H9 (cell line): Measurements from ENCODE around the gene MYLK. TPM values are rescaled to one million over a fixed set of nuclear protein-coding genes. Genes with fewer than 3 reads are reported as not detected.

Experiments
- DNase-seq: peaks from one replicate; pipeline ENCODE4 v3.0.0-alpha.2; 2017
- H2AFZ ChIP-seq: one replicate; pipeline ENCODE4 v1.6.1; 2013; ENCODE audit warnings: mild to moderate bottlenecking, low read length, control low read depth, moderate library complexity
- H2AK5ac ChIP-seq: 2 replicates; pipeline ENCODE4 v1.6.1; 2013; ENCODE audit warnings: low read length, control low read depth, mixed read lengths; ENCODE audit not compliant: insufficient read length
- H2BK120ac ChIP-seq: one replicate; pipeline ENCODE4 v1.6.1; 2013; ENCODE audit warnings: low read depth, mild to moderate bottlenecking, low read length, control low read depth, inconsistent platforms; ENCODE audit not compliant: poor library complexity, severe bottlenecking
- H2BK12ac ChIP-seq: 2 replicates; pipeline ENCODE4 v1.6.1; 2013; ENCODE audit warnings: low read length, control low read depth, mixed read lengths, low read depth; ENCODE audit not compliant: insufficient read length
- H2BK15ac ChIP-seq: 2 replicates; pipeline ENCODE4 v1.6.1; 2013; ENCODE audit warnings: low read depth, low read length, control low read depth
- H2BK20ac ChIP-seq: one replicate; pipeline ENCODE4 v1.6.1; 2013; ENCODE audit warnings: low read depth, mild to moderate bottlenecking, low read length, control low read depth, inconsistent platforms; ENCODE audit not compliant: poor library complexity, severe bottlenecking
- H2BK5ac ChIP-seq: 2 replicates; pipeline ENCODE4 v1.6.1; 2013; ENCODE audit warnings: low read length, control low read depth, mixed read lengths; ENCODE audit not compliant: insufficient read length
- H3K14ac ChIP-seq: 2 replicates; pipeline ENCODE4 v1.6.1; 2013; ENCODE audit warnings: low read length, control low read depth; ENCODE audit not compliant: insufficient read depth
- H3K18ac ChIP-seq: 2 replicates; pipeline ENCODE4 v1.6.1; 2013; ENCODE audit warnings: low read depth, mild to moderate bottlenecking, mixed read lengths, low read length, control low read depth; ENCODE audit not compliant: insufficient read length
- H3K23ac ChIP-seq: 2 replicates; pipeline ENCODE4 v1.6.1; 2013; ENCODE audit warnings: low read length, control low read depth, mixed read lengths, low read depth; ENCODE audit not compliant: insufficient read length
- H3K23me2 ChIP-seq: 2 replicates; pipeline ENCODE4 v1.6.1; 2013; ENCODE audit warnings: low read depth, mild to moderate bottlenecking, mixed read lengths, low read length, control low read depth; ENCODE audit not compliant: insufficient read length, poor library complexity, severe bottlenecking
- H3K27ac ChIP-seq: 2 replicates; pipeline ENCODE4 v1.5.1; 2013; ENCODE audit warnings: low read length, control low read depth, mixed read lengths, low read depth; ENCODE audit not compliant: insufficient read length
- H3K27me3 ChIP-seq: 2 replicates; pipeline ENCODE4 v1.6.1; 2013; ENCODE audit warnings: low read length, control low read depth, inconsistent platforms; ENCODE audit not compliant: insufficient read depth
- H3K4ac ChIP-seq: 2 replicates; pipeline ENCODE4 v1.6.1; 2013; ENCODE audit warnings: low read depth, mild to moderate bottlenecking, control low read depth, inconsistent platforms, low read length, moderate library complexity
- H3K4me1 ChIP-seq: 2 replicates; pipeline ENCODE4 v1.6.1; 2013; ENCODE audit warnings: low read length, control low read depth, inconsistent platforms; ENCODE audit not compliant: insufficient read depth
- H3K4me2 ChIP-seq: 2 replicates; pipeline ENCODE4 v1.6.1; 2013; ENCODE audit warnings: low read length, control low read depth, mixed read lengths; ENCODE audit not compliant: insufficient read length, insufficient read depth
- H3K56ac ChIP-seq: 2 replicates; pipeline ENCODE4 v1.6.1; 2013; ENCODE audit warnings: low read depth, mild to moderate bottlenecking, mixed read lengths, low read length, control low read depth; ENCODE audit not compliant: insufficient read length
- H3K79me1 ChIP-seq: 2 replicates; pipeline ENCODE4 v1.6.1; 2013; ENCODE audit warnings: low read depth, mild to moderate bottlenecking, moderate library complexity, low read length, control low read depth, inconsistent platforms; ENCODE audit not compliant: insufficient read depth, poor library complexity, severe bottlenecking
- H3K79me2 ChIP-seq: 2 replicates; pipeline ENCODE4 v1.6.1; 2013; ENCODE audit warnings: low read length, control low read depth, inconsistent platforms; ENCODE audit not compliant: insufficient read depth
- H3K9ac ChIP-seq: 2 replicates; pipeline ENCODE4 v1.6.1; 2013; ENCODE audit warnings: low read length, control low read depth, mixed read lengths; ENCODE audit not compliant: insufficient read length; ENCODE audit errors: extremely low read depth
- H3K9me3 ChIP-seq: one replicate; pipeline ENCODE4 v1.6.1; 2013; ENCODE audit warnings: low read depth, low read length, inconsistent platforms; ENCODE audit not compliant: control insufficient read depth
- H3T11ph ChIP-seq: one replicate; pipeline ENCODE4 v1.6.1; 2013; ENCODE audit warnings: mild to moderate bottlenecking, low read length, control low read depth, inconsistent platforms
- H4K20me1 ChIP-seq: one replicate; pipeline ENCODE4 v1.6.1; 2013; ENCODE audit not compliant: control insufficient read depth, insufficient read length, insufficient read depth
- H4K5ac ChIP-seq: 2 replicates; pipeline ENCODE4 v1.6.1; 2013; ENCODE audit warnings: low read depth, mild to moderate bottlenecking, mixed read lengths, low read length, control low read depth; ENCODE audit not compliant: insufficient read length
- H4K8ac ChIP-seq: replicated peaks from 2 replicates; pipeline ENCODE4 v1.6.1; 2013; ENCODE audit warnings: low read length, control low read depth, mixed read lengths, low read depth; ENCODE audit not compliant: insufficient read length
- H4K91ac ChIP-seq: 2 replicates; pipeline ENCODE4 v1.6.1; 2013; ENCODE audit warnings: low read depth, mild to moderate bottlenecking, moderate library complexity, mixed read lengths, low read length, control low read depth; ENCODE audit not compliant: insufficient read length
- H3K27ac Mint-ChIP-seq, 3 experiments: 2 replicates in 2 of 3; 3 replicates in 1 of 3; pipeline ENCODE4 v1.8.0; 2020 to 2021; ENCODE audit warnings: mixed read lengths in 3 of 3, mild to moderate bottlenecking in 1 of 3, moderate library complexity in 1 of 3
- H3K27me3 Mint-ChIP-seq: 2 replicates; pipeline ENCODE4 v1.8.0; 2021; ENCODE audit warnings: low read depth, mild to moderate bottlenecking, moderate library complexity, mixed read lengths
- H3K36me3 Mint-ChIP-seq, 3 experiments: 2 replicates in 2 of 3; 3 replicates in 1 of 3; pipeline ENCODE4 v1.8.0; 2020 to 2021; ENCODE audit warnings: low read depth in 3 of 3, mixed read lengths in 3 of 3; ENCODE audit not compliant: insufficient read depth in 1 of 3
- H3K4me1 Mint-ChIP-seq, 2 experiments: 2 replicates each; pipeline ENCODE4 v1.8.0; 2020; ENCODE audit warnings: mixed read lengths in 2 of 2
- H3K4me3 Mint-ChIP-seq, 2 experiments: 2 replicates in 1 of 2; 3 replicates in 1 of 2; pipeline ENCODE4 v1.8.0; 2020 to 2021; ENCODE audit warnings: mild to moderate bottlenecking in 2 of 2, mixed read lengths in 2 of 2, moderate library complexity in 1 of 2
- H3K9me3 Mint-ChIP-seq, 2 experiments: 2 replicates in 1 of 2; 3 replicates in 1 of 2; pipeline ENCODE4 v1.8.0; 2020; ENCODE audit warnings: mild to moderate bottlenecking in 2 of 2, mixed read lengths in 2 of 2, moderate library complexity in 1 of 2
- CTCF ChIP-seq: fragments of 200-600 bp; sonication (generic); conservative IDR thresholded peaks from 3 replicates; pipeline ENCODE4 v1.8.0; 2021; ENCODE audit warnings: antibody characterized with exemption, mild to moderate bottlenecking
- WGBS: extraction: QIAGEN DNeasy Blood & Tissue Kit; methylation state at CpG from one replicate; pipeline ENCODE4 v1.1.7; 2013; ENCODE audit warnings: missing lambda C conversion rate, low lambda C conversion rate, mixed read lengths; ENCODE audit not compliant: insufficient read length; ENCODE audit errors: extremely low coverage; 5-methylcytosine and 5-hydroxymethylcytosine counted together
- total RNA-seq: library from RNA; stranded (reverse); gene quantifications from 2 replicates; pipeline ENCODE4 v1.2.1, GENCODE V29; 2021

MYLK gene
- total RNA-seq, 1 experiment from 2014 or later = 10.1 TPM

- no peak overlapping the region for H4K8ac ChIP-seq
- H3K4me3 Mint-ChIP-seq = no peak overlapping the region
- no peaks in the 10 kb centered on the region; the same call in 1 of the 2 replicates for H3K27me3 Mint-ChIP-seq
- no CpG with 5 or more reads among the region's 7 CpGs for WGBS
- no peak overlapping the region for H2BK15ac ChIP-seq
- peak overlapping the region in 1 of 3 experiments; percentile 49; a peak in 1 of 7 replicates for H3K27ac Mint-ChIP-seq
- H3K9me3 ChIP-seq = no peaks in the 10 kb centered on the region
- TF ChIP-seq CTCF = no peak
- peaks cover 3% of the 10 kb centered on the region; the same call in 1 of the 2 replicates for H3K4me1 ChIP-seq
- no peak overlapping the region for H4K5ac ChIP-seq
- no peak overlapping the region for H3T11ph ChIP-seq
- H4K20me1 ChIP-seq = no peaks in the 10 kb centered on the region
- H3K27ac ChIP-seq = no peak overlapping the region
- no peaks in the 10 kb centered on the region for H3K9me3 Mint-ChIP-seq
- no peaks in the 10 kb centered on the region for H3K27me3 ChIP-seq
- no peak for DNase-seq
- no peak overlapping the region for H3K23ac ChIP-seq
- H3K23me2 ChIP-seq = no peaks in the 10 kb centered on the region
- H3K79me2 ChIP-seq = no peaks in the 10 kb centered on the region
- no peak overlapping the region for H3K4me2 ChIP-seq
- H3K4ac ChIP-seq = no peak overlapping the region
- no peak overlapping the region for H3K9ac ChIP-seq
- no peaks in the 10 kb centered on the region for H3K79me1 ChIP-seq
- no peak overlapping the region for H2BK20ac ChIP-seq
- H2BK120ac ChIP-seq = no peak overlapping the region
- peaks cover 3 to 9% (median 5%) of the 10 kb centered on the region in 3 experiments; a peak in 2 of 7 replicates for H3K36me3 Mint-ChIP-seq
- no peak overlapping the region for H4K91ac ChIP-seq
- no peak overlapping the region for H3K14ac ChIP-seq
- no peak overlapping the region for H3K56ac ChIP-seq
- no peak overlapping the region for H2BK5ac ChIP-seq
- no peak overlapping the region for H2AK5ac ChIP-seq
- no peak overlapping the region for H2AFZ ChIP-seq
- no peak overlapping the region for H2BK12ac ChIP-seq
- H3K18ac ChIP-seq = no peak overlapping the region
- H3K4me1 Mint-ChIP-seq = peaks cover 4 to 15% of the 10 kb centered on the region in 2 experiments
These were observed 199.5 kb downstream of the MYLK start for GRCh38 chr3:123684636-123685035.
